Endothelial cell of umbilical vein (primary cell): Measurements from ENCODE around the gene PAPOLA. TPM values are rescaled to one million over a fixed set of nuclear protein-coding genes. Genes with fewer than 3 reads are reported as not detected.

Source experiments
- BruUV-seq: library from RNA; stranded (reverse); fragments of 400-500 nt; replicated peaks from 2 replicates; lab custom pipeline; 2021; lab: Mats Ljungman, UMichigan
- CTCF ChIA-PET: fragments of 300-600, 350-600 bp; sonication (Branson Sonifier 250); formaldehyde crosslinking; loops from one replicate; lab custom pipeline; 2021; ENCODE audit warnings: antibody characterized with exemption, inconsistent platforms; lab: Charles Lee
- POLR2A ChIA-PET: fragments of 300-600, 350-600 bp; sonication (Branson Sonifier 250); formaldehyde crosslinking; loops from one replicate; lab custom pipeline; 2021; ENCODE audit warnings: antibody characterized with exemption, inconsistent platforms; lab: Charles Lee
- DNase-seq: peaks from one replicate; pipeline ENCODE4 v3.0.0-alpha.2; 2011; ENCODE audit warnings: low read depth, low spot score
- FAIRE-seq: peaks from 2 replicates; lab custom pipeline; 2011; peaks lifted over from hg19 to GRCh38; lab: Jason Lieb, UNC
- H2AFZ ChIP-seq: 2 replicates; pipeline ENCODE4 v1.6.0; 2012; ENCODE audit warnings: low read depth, low read length, control low read depth, inconsistent platforms
- H3K27ac ChIP-seq: 2 replicates; pipeline ENCODE4 v1.5.1; 2011; ENCODE audit warnings: low read depth, mild to moderate bottlenecking, control low read depth, low read length, moderate library complexity; ENCODE audit not compliant: insufficient read depth
- H3K27me3 ChIP-seq, 2 experiments: 2 replicates each; pipeline versions ENCODE4 v1.6.0 to v1.6.1; 2011; ENCODE audit warnings: low read length in 2 of 2, mixed read lengths in 1 of 2; ENCODE audit not compliant: control insufficient read depth in 2 of 2, insufficient read depth in 2 of 2
- H3K36me3 ChIP-seq, 2 experiments: 2 replicates in 1 of 2; 3 replicates in 1 of 2; pipeline ENCODE4 v1.5.1; 2011; ENCODE audit warnings: low read length in 2 of 2, mild to moderate bottlenecking in 1 of 2, moderate library complexity in 1 of 2; ENCODE audit not compliant: control insufficient read depth in 2 of 2, insufficient read depth in 2 of 2; ENCODE audit errors: extremely low read depth in 1 of 2
- H3K4me1 ChIP-seq: 3 replicates; pipeline ENCODE4 v1.5.1; 2011; ENCODE audit warnings: mild to moderate bottlenecking, low read length; ENCODE audit not compliant: control insufficient read depth, insufficient read depth; ENCODE audit errors: extremely low read depth
- H3K4me2 ChIP-seq: 2 replicates; pipeline ENCODE4 v1.6.1; 2011; ENCODE audit warnings: low read length, control low read depth, mixed read lengths; ENCODE audit not compliant: insufficient read depth
- H3K4me3 ChIP-seq, 3 experiments: fragments of 200-600 bp in 1 of 3; sonication (generic), shearing (Covaris generic) in 1 of 3; replicated peaks in 1 of 3; 2 replicates each; pipeline ENCODE4 v1.5.1; 2011 to 2016; ENCODE audit warnings: control low read depth in 3 of 3, low read length in 3 of 3, mild to moderate bottlenecking in 2 of 3, inconsistent platforms in 1 of 3, low read depth in 1 of 3, moderate library complexity in 1 of 3; ENCODE audit not compliant: insufficient read depth in 1 of 3
- H3K79me2 ChIP-seq: 2 replicates; pipeline ENCODE4 v1.6.0; 2012; ENCODE audit warnings: low read length, inconsistent platforms; ENCODE audit not compliant: control insufficient read depth, insufficient read depth
- H3K9ac ChIP-seq: replicated peaks from 2 replicates; pipeline ENCODE3; 2011; ENCODE audit warnings: low read length, control low read depth; ENCODE audit not compliant: insufficient read depth; ENCODE audit errors: extremely low read depth
- H3K9me1 ChIP-seq: replicated peaks from 3 replicates; pipeline ENCODE4 v1.6.0; 2011; ENCODE audit warnings: mild to moderate bottlenecking, low read length; ENCODE audit not compliant: control insufficient read depth, insufficient read depth; ENCODE audit errors: extremely low read depth
- H3K9me3 ChIP-seq: replicated peaks from 2 replicates; pipeline ENCODE4 v1.5.1; 2012; ENCODE audit warnings: low read length, inconsistent platforms; ENCODE audit not compliant: control insufficient read depth, insufficient read depth
- H4K20me1 ChIP-seq: replicated peaks from 2 replicates; pipeline ENCODE3; 2011; ENCODE audit warnings: mild to moderate bottlenecking, low read length; ENCODE audit not compliant: control insufficient read depth, insufficient read depth; ENCODE audit errors: extremely low read depth
- FOS ChIP-seq: IDR thresholded peaks from 2 replicates; pipeline ENCODE4 v1.6.1; 2011; ENCODE audit warnings: mild to moderate bottlenecking, low read length, moderate library complexity, borderline replicate concordance; ENCODE audit not compliant: insufficient read depth
- GATA2 ChIP-seq: IDR thresholded peaks from 2 replicates; pipeline ENCODE4 v1.7.0; 2011; ENCODE audit warnings: low read depth, mild to moderate bottlenecking, moderate library complexity, mixed read lengths, low read length; ENCODE audit not compliant: insufficient read length, insufficient read depth
- JUN ChIP-seq: IDR thresholded peaks from 2 replicates; pipeline ENCODE4 v1.6.1; 2011; ENCODE audit warnings: borderline replicate concordance, low read depth; ENCODE audit not compliant: insufficient read length, insufficient read depth
- MAX ChIP-seq: IDR thresholded peaks from 2 replicates; pipeline ENCODE4 v1.6.1; 2011; ENCODE audit not compliant: insufficient read depth, insufficient read length
- MYC ChIP-seq: IDR thresholded peaks from one replicate; pipeline ENCODE4 v1.6.1; 2011; ENCODE audit warnings: mild to moderate bottlenecking, low read depth, low read length
- POLR2A ChIP-seq: IDR thresholded peaks from 2 replicates; pipeline ENCODE4 v1.6.1; 2012; ENCODE audit warnings: low read depth, mild to moderate bottlenecking, control low read depth, low read length
- dilution Hi-C: fragments of 300-500 bp; cut with MboI; formaldehyde crosslinking; loops from one replicate; pipeline ENCODE4 v1.15.0; 2019; ENCODE audit warnings: low sequenced_read_pairs; ENCODE audit not compliant: extremely low pct_ligation_motif_present
- intact Hi-C: fragments of 100-400 bp; cut with micrococcal nuclease; formaldehyde crosslinking; loops from one replicate; pipeline ENCODE4 v1.10.0; 2022
- polyA plus RNA-seq, 4 experiments: library from polyadenylated mRNA; depleted of rRNA in 3 of 4; stranded (reverse) in 3 of 4; unstranded in 1 of 4; fragments of >200 nt; gene quantifications; 2 replicates each; pipeline versions ENCODE4 v1.2.1 to v1.2.3, GENCODE V29; 2011 to 2012; ENCODE audit warnings: missing spikeins in 1 of 4
- total RNA-seq: library from RNA; stranded (reverse); gene quantifications from 2 replicates; pipeline ENCODE4 v1.2.3, GENCODE V29; 2021

PAPOLA gene
- total and polyA plus RNA-seq, 2 donors (not counting 3 experiments of a cell fraction or from before 2014, with no cell fraction given) = 75.4 to 184 TPM

GRCh38 chr14:96582995-96583394 is 80.8 kb downstream of the PAPOLA start:
- BruUV-seq = no TSS peak
- Histone ChIP-seq H3K4me3 (no peak overlapping the region), H3K9me1 (no peaks in the 10 kb centered on the region), H3K27ac (no peak overlapping the region), H2AFZ (no peak overlapping the region), H3K27me3 (peaks cover 0 to 4% of the 10 kb centered on the region in 2 experiments), H3K79me2 (no peaks in the 10 kb centered on the region), H3K4me1 (no peaks in the 10 kb centered on the region), H3K9me3 (no peaks in the 10 kb centered on the region), H4K20me1 (no peaks in the 10 kb centered on the region), H3K36me3 (no peaks in the 10 kb centered on the region), H3K9ac (no peak overlapping the region), H3K4me2 (no peak overlapping the region)
- DNase-seq (no peak), FAIRE-seq (no peak)
- dilution Hi-C loops = no loop called here
- intact Hi-C loops = no loop called here
- ChIA-PET CTCF (interaction anchor here (1.6 to 2.2 kb wide), 4 partner anchors 17 to 270 kb away, joined by 4 to 8 read pairs (median 6); no protein-coding TSS in a partner anchor), POLR2A (no interaction called here)
- TF ChIP-seq POLR2A = no peak

GRCh38 chr14:96583569-96584041 is 81.4 kb downstream of the PAPOLA start:
- H3K9me1 ChIP-seq = no peaks in the 10 kb centered on the region
- no peaks in the 10 kb centered on the region for H4K20me1 ChIP-seq
- intact Hi-C loops = loop anchor here (1.0 kb wide), 2 partner anchors 158 to 270 kb away; no protein-coding TSS in a partner anchor
- H3K4me1 ChIP-seq = no peaks in the 10 kb centered on the region
- TF ChIP-seq MYC (no peak), GATA2 (no peak), MAX (no peak), FOS (no peak), JUN (no peak)
- no peak for FAIRE-seq
- DNase-seq = no peak
- ChIA-PET CTCF (interaction anchor here (1.6 to 2.2 kb wide), 4 partner anchors 18 to 269 kb away, joined by 4 to 8 read pairs (median 6); no protein-coding TSS in a partner anchor), POLR2A (no interaction called here)
- no peak overlapping the region for H3K27ac ChIP-seq
- no peak overlapping the region for H3K9ac ChIP-seq
- H3K27me3 ChIP-seq = peaks cover 0 to 4% of the 10 kb centered on the region in 2 experiments
- no peak overlapping the region for H2AFZ ChIP-seq
- H3K36me3 ChIP-seq = no peaks in the 10 kb centered on the region
- no TSS peak for BruUV-seq
- no peak overlapping the region for H3K4me2 ChIP-seq
- dilution Hi-C loops = no loop called here
- no peaks in the 10 kb centered on the region for H3K9me3 ChIP-seq
- H3K79me2 ChIP-seq = no peaks in the 10 kb centered on the region
- H3K4me3 ChIP-seq = no peak overlapping the region
